GM12878 (cell line): Measurements from ENCODE around the gene SMU1. TPM values are rescaled to one million over a fixed set of nuclear protein-coding genes. Genes with fewer than 3 reads are reported as not detected.

ENCODE experiments used
- ATAC-seq: fragments of 200-7000 bp; cut with Tn5 transposase; 3 replicates; pipeline ENCODE4 v1.9.1; 2020; ENCODE audit warnings: mild to moderate bottlenecking, moderate library complexity
- BruUV-seq: library from RNA; stranded (reverse); fragments of 400-500 nt; replicated peaks from 2 replicates; lab custom pipeline; 2021; lab: Mats Ljungman, UMichigan
- CTCF ChIA-PET: fragments of 300-600 bp; sonication (Branson Sonifier 250); formaldehyde crosslinking; extraction: SDS; loops from one replicate; lab custom pipeline; 2021; ENCODE audit warnings: inconsistent platforms; lab: Yijun Ruan, JAX
- POLR2A ChIA-PET: fragments of 350-600 bp; formaldehyde crosslinking; extraction: SDS; loops from one replicate; lab custom pipeline; 2021; ENCODE audit warnings: inconsistent platforms; lab: Charles Lee
- RAD21 ChIA-PET: fragments of 300-600 bp; sonication (Branson Sonifier 250); formaldehyde crosslinking; loops from one replicate; lab custom pipeline; 2023; ENCODE audit warnings: antibody characterized with exemption; ENCODE audit not compliant: unreplicated experiment; lab: Charles Lee
- SMC1A ChIA-PET: fragments of 300-600 bp; sonication (Branson Sonifier 250); formaldehyde crosslinking; loops from one replicate; lab custom pipeline; 2023; ENCODE audit not compliant: unreplicated experiment, uncharacterized antibody; lab: Charles Lee
- DNase-seq: peaks from one replicate; pipeline ENCODE4 v3.0.0-alpha.2; 2011; ENCODE audit warnings: low read depth, low spot score
- FAIRE-seq: peaks from 3 replicates; lab custom pipeline; 2011; peaks lifted over from hg19 to GRCh38; lab: Jason Lieb, UNC
- H2AFZ ChIP-seq: 2 replicates; pipeline ENCODE4 v1.6.0; 2011; ENCODE audit warnings: low read depth, low read length, control low read depth; ENCODE audit not compliant: control insufficient read depth
- H3K27ac ChIP-seq: 2 replicates; pipeline ENCODE4 v1.5.1; 2011; ENCODE audit warnings: control low read depth; ENCODE audit not compliant: control insufficient read depth, insufficient read depth
- H3K27me3 ChIP-seq, 2 experiments: replicated peaks in 1 of 2; 2 replicates each; pipeline versions ENCODE4 v1.6.0 to v1.6.1; 2011; ENCODE audit warnings: low read length in 1 of 2; ENCODE audit not compliant: control insufficient read depth in 2 of 2, insufficient read depth in 2 of 2
- H3K36me3 ChIP-seq, 2 experiments: 2 replicates each; pipeline ENCODE4 v1.5.1; 2011; ENCODE audit warnings: low read length in 1 of 2; ENCODE audit not compliant: control insufficient read depth in 2 of 2, insufficient read depth in 2 of 2
- H3K4me1 ChIP-seq: 2 replicates; pipeline ENCODE4 v1.6.1; 2011; ENCODE audit warnings: mild to moderate bottlenecking, low read length, moderate library complexity, mixed read lengths; ENCODE audit not compliant: control insufficient read depth, insufficient read depth
- H3K4me2 ChIP-seq: 2 replicates; pipeline ENCODE4 v1.6.0; 2011; ENCODE audit warnings: control low read depth; ENCODE audit not compliant: control insufficient read depth, insufficient read depth
- H3K4me3 ChIP-seq: fragments of 200-600 bp; sonication (generic); 2 replicates; pipeline ENCODE4 v1.5.1; 2016
- H3K79me2 ChIP-seq: 2 replicates; pipeline ENCODE4 v1.6.0; 2011; ENCODE audit warnings: low read length; ENCODE audit not compliant: control insufficient read depth, insufficient read depth
- H3K9ac ChIP-seq: 2 replicates; pipeline ENCODE4 v1.8.0; 2011; ENCODE audit warnings: low read length, control low read depth, mixed read lengths; ENCODE audit not compliant: control insufficient read depth, insufficient read depth
- H3K9me3 ChIP-seq: replicated peaks from 3 replicates; pipeline ENCODE4 v1.5.1; 2011; ENCODE audit warnings: mild to moderate bottlenecking, low read length; ENCODE audit not compliant: control insufficient read depth, insufficient read depth
- H4K20me1 ChIP-seq: 2 replicates; pipeline ENCODE4 v1.6.0; 2011; ENCODE audit not compliant: control insufficient read depth, insufficient read depth
- CEBPB ChIP-seq, 2 experiments: fragments of 150-350 bp in 1 of 2; IDR thresholded peaks; 2 replicates each; pipeline ENCODE4 v1.6.1; 2012 to 2014; ENCODE audit warnings: low read depth in 2 of 2, low read length in 2 of 2, borderline replicate concordance in 1 of 2, inconsistent platforms in 1 of 2
- EP300 ChIP-seq, 2 experiments: fragments of 150-350 bp in 1 of 2; IDR thresholded peaks; 2 replicates each; pipeline ENCODE4 v1.6.1; 2011 to 2012; ENCODE audit warnings: low read depth in 2 of 2, low read length in 2 of 2, borderline replicate concordance in 1 of 2, improper control_type of control experiment in 1 of 2, inconsistent platforms in 1 of 2; ENCODE audit not compliant: control insufficient read depth in 1 of 2
- HDAC2 ChIP-seq: fragments of 200-600 bp; sonication (generic); IDR thresholded peaks from 2 replicates; pipeline ENCODE4 v1.6.1; 2017
- IRF4 ChIP-seq: IDR thresholded peaks from 2 replicates; pipeline ENCODE4 v1.6.1; 2011; ENCODE audit warnings: low read depth, low read length
- JUND ChIP-seq: IDR thresholded peaks from 2 replicates; pipeline ENCODE4 v1.6.1; 2012; ENCODE audit warnings: low read depth, mild to moderate bottlenecking, low read length, improper control_type of control experiment, moderate library complexity
- MYC ChIP-seq: IDR thresholded peaks from 2 replicates; pipeline ENCODE4 v1.6.1; 2011; ENCODE audit warnings: mild to moderate bottlenecking, low read length, moderate library complexity, inconsistent platforms; ENCODE audit not compliant: insufficient read depth, insufficient replicate concordance, insufficient read length, severe bottlenecking
- NFXL1 ChIP-seq: fragments of 450-650 bp; IDR thresholded peaks from 2 replicates; pipeline ENCODE4 v1.6.1; 2017; ENCODE audit warnings: antibody characterized with exemption, mild to moderate bottlenecking, borderline replicate concordance
- WRNIP1 ChIP-seq: IDR thresholded peaks from 2 replicates; pipeline ENCODE4 v1.6.1; 2011; ENCODE audit warnings: low read depth, low read length, improper control_type of control experiment, borderline replicate concordance
- ZBTB33 ChIP-seq: fragments of 450-650 bp; IDR thresholded peaks from 2 replicates; pipeline ENCODE4 v1.6.1; 2017; ENCODE audit warnings: mild to moderate bottlenecking
- ZBTB4 ChIP-seq: fragments of 450-650 bp; formaldehyde crosslinking; IDR thresholded peaks from 2 replicates; pipeline ENCODE4 v1.4.0; 2022; ENCODE audit warnings: mild to moderate bottlenecking, moderate library complexity
- ZNF274 ChIP-seq: IDR thresholded peaks from one replicate; pipeline ENCODE4 v1.8.0; 2011; ENCODE audit not compliant: insufficient read length, insufficient read depth
- ZNF384 ChIP-seq: IDR thresholded peaks from 2 replicates; pipeline ENCODE4 v1.6.1; 2012; ENCODE audit warnings: low read depth, mild to moderate bottlenecking, low read length, improper control_type of control experiment, borderline replicate concordance
- WGBS: methylation state at CpG from one replicate; pipeline ENCODE4 v1.1.6; 2016; ENCODE audit warnings: low lambda C conversion rate; ENCODE audit not compliant: insufficient replicate concordance, insufficient coverage; ENCODE audit errors: missing lambda C conversion rate; 5-methylcytosine and 5-hydroxymethylcytosine counted together
- in situ Hi-C: fragments of 300-500 bp; cut with MboI; formaldehyde crosslinking; loops from 9 replicates; pipeline ENCODE4 v1.14.3; 2018; ENCODE audit warnings: mixed read lengths
- intact Hi-C: fragments of 100-400 bp; cut with micrococcal nuclease; formaldehyde crosslinking; loops from one replicate; pipeline ENCODE4 v1.14.2; 2022; ENCODE audit not compliant: unreplicated experiment
- polyA plus RNA-seq, 11 experiments: library from polyadenylated mRNA; depleted of rRNA in 4 of 11; unstranded in 6 of 11; stranded (reverse) in 5 of 11; fragments of >200 nt; fragmentation: Nextera tagmentation in 4 of 11; fragmentation: Illumina TruSeq in 1 of 11; extraction: Ambion mirVana in 4 of 11; extraction: Trizol in 1 of 11; gene quantifications; 1 replicate in 1 of 11; 2 replicates in 10 of 11; pipeline versions ENCODE4 v1.2.1 to v1.2.3, GENCODE V29; 2011 to 2016; ENCODE audit warnings: inconsistent platforms in 2 of 11, missing spikeins in 2 of 11, low read depth in 1 of 11
- total RNA-seq, 4 experiments: library from RNA; depleted of rRNA in 3 of 4; stranded (reverse); fragments of >200 nt in 3 of 4; fragmentation: Illumina TruSeq in 1 of 4; extraction: Trizol in 1 of 4; gene quantifications; 2 replicates each; pipeline versions ENCODE4 v1.2.1 to v1.2.3, GENCODE V29; 2013 to 2021
- TF ChIP-seq, protein P1 (sequence below): fragments of 450-650 bp; IDR thresholded peaks from 2 replicates; pipeline ENCODE4 v1.6.1; 2018; ENCODE audit warnings: mild to moderate bottlenecking, low read depth, moderate library complexity; ENCODE audit not compliant: partially characterized antibody

Gene SMU1
- total and polyA plus RNA-seq, 10 of the 15 experiments (the other 5 are each of a cell fraction or from before 2014, with no cell fraction given), result 18.5 to 34.6 (median 20.9) TPM

DNA sequence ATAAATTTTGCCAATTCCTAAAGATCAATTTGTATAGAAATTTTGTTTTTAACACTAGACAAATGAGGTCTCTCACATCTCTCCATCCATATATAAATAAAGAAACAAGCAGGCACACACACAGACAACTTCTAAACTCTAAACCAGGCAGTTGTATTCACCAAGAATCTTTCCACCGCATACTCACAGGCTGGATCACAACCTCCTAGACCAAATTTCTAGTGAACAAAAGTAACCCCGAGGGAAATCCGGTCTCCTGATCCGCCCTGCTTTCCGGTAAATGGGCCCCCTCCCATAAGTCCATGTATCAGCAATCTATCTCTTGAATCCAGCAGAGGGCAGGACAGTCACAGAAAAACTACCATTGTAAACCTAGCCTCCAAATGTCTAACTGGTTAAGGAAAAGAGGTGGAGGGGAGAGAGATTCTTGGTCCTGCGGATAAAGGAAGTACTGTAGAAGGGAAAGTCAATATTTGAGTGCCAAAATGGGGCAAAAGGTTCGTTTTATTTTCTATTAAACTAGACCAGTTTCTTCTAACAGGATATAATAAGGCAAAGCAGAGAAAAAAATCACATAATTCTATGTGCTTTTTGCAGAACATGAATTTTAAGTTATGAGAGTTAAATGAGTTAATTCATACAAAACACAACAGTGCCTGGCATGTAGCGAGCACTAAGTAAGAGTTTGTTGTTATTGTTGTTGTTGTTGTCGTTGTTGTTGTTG is 4.8 kb upstream of the SMU1 start:
- intact Hi-C loops, result loop anchor here (1.0 to 5.0 kb wide), 3 partner anchors 36 to 144 kb away; no protein-coding TSS in a partner anchor
- in situ Hi-C loops, result loop anchor here (5.0 kb wide), 1 partner anchor 141 kb away; no protein-coding TSS in a partner anchor
- H3K9ac ChIP-seq, result peak overlapping the region; percentile 52
- H4K20me1 ChIP-seq, result no peaks in the 10 kb centered on the region
- ATAC-seq (peak; percentile 78), FAIRE-seq (peak; percentile 85), DNase-seq (peak; percentile 76)
- peak overlapping the region; percentile 81 for H3K4me2 ChIP-seq
- H3K4me3 ChIP-seq, result no peak overlapping the region
- BruUV-seq, result no TSS peak
- peaks cover 3% of the 10 kb centered on the region for H3K79me2 ChIP-seq
- CTCF ChIA-PET, result interaction anchor here (0.7 to 6.8 kb wide), 17 partner anchors 41 to 294 kb away, joined by 3 to 142 read pairs (median 4); no protein-coding TSS in a partner anchor
- WGBS, result 14% methylated on average over 9 of the region's 9 CpGs
- peak overlapping the region; percentile 33; the same call in 1 of the 2 replicates for H3K27ac ChIP-seq
- POLR2A ChIA-PET, result interaction anchor here (1.0 to 1.3 kb wide), 2 partner anchors 81 to 145 kb away, joined by 3 to 5 read pairs; no protein-coding TSS in a partner anchor
- H3K4me1 ChIP-seq, result peaks cover 19% of the 10 kb centered on the region
- H3K9me3 ChIP-seq, result no peaks in the 10 kb centered on the region
- no peaks in the 10 kb centered on the region for H3K27me3 ChIP-seq
- peak overlapping the region; percentile 91 for H2AFZ ChIP-seq
- RAD21 ChIA-PET, result interaction anchor here (0.6 to 3.0 kb wide), 6 partner anchors 76 to 145 kb away, joined by 3 to 22 read pairs (median 4); no protein-coding TSS in a partner anchor
- SMC1A ChIA-PET, result interaction anchor here (0.7 to 6.2 kb wide), 17 partner anchors 14 to 215 kb away, joined by 3 to 84 read pairs (median 3); partner anchors contain the start of genes B4GALT1 and DNAJA1
- H3K36me3 ChIP-seq, result no peaks in the 10 kb centered on the region
- no peak for TF ChIP-seq JUND
- no peak for TF ChIP-seq MYC
- TF ChIP-seq, protein P1, sequence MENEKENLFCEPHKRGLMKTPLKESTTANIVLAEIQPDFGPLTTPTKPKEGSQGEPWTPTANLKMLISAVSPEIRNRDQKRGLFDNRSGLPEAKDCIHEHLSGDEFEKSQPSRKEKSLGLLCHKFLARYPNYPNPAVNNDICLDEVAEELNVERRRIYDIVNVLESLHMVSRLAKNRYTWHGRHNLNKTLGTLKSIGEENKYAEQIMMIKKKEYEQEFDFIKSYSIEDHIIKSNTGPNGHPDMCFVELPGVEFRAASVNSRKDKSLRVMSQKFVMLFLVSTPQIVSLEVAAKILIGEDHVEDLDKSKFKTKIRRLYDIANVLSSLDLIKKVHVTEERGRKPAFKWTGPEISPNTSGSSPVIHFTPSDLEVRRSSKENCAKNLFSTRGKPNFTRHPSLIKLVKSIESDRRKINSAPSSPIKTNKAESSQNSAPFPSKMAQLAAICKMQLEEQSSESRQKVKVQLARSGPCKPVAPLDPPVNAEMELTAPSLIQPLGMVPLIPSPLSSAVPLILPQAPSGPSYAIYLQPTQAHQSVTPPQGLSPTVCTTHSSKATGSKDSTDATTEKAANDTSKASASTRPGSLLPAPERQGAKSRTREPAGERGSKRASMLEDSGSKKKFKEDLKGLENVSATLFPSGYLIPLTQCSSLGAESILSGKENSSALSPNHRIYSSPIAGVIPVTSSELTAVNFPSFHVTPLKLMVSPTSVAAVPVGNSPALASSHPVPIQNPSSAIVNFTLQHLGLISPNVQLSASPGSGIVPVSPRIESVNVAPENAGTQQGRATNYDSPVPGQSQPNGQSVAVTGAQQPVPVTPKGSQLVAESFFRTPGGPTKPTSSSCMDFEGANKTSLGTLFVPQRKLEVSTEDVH, result no peak
- TF ChIP-seq WRNIP1, result no peak
- TF ChIP-seq ZBTB4, result no peak
- TF ChIP-seq IRF4, result no peak
- TF ChIP-seq ZNF274, result no peak
- TF ChIP-seq CEBPB (IDR thresholded peaks at IDR 0.05; ENCODE audit: borderline replicate concordance in 1 of 2, low read depth in 2 of 2, low read length in 2 of 2), result no peak
- TF ChIP-seq NFXL1, result no peak
- no peak for TF ChIP-seq ZNF384
- TF ChIP-seq EP300 (IDR thresholded peaks at IDR 0.05; ENCODE audit: borderline replicate concordance in 1 of 2, control insufficient read depth in 1 of 2, low read depth in 2 of 2, low read length in 2 of 2), result no peak
- TF ChIP-seq ZBTB33, result no peak
- TF ChIP-seq HDAC2, result no peak
